Stimulated activated naive CD8-positive, alpha-beta T cell treated with anti-CD3 and anti-CD28 coated beads, Interleukin-15, Interleukin-2, amounts not matched to agents 100 ng/mL and 50 ng/mL, for 24 hours (primary cell): Measurements from ENCODE around the gene DHX57.
A peak's percentile ranks its signal among the peaks of the same experiment; 100 is the strongest.
"Not testable (repeated sequence)": the region's sequence is repeated elsewhere in the genome, so short reads cannot be mapped to it uniquely, and the experiment has no call there.

Source experiments
- H3K27ac Mint-ChIP-seq: one replicate; pipeline ENCODE4 v1.8.0; 2021; ENCODE audit warnings: mild to moderate bottlenecking, mixed read lengths
- H3K27me3 Mint-ChIP-seq: one replicate; pipeline ENCODE4 v1.8.0; 2021; ENCODE audit warnings: mixed read lengths
- H3K36me3 Mint-ChIP-seq: one replicate; pipeline ENCODE4 v1.8.0; 2021; ENCODE audit warnings: low read depth, mixed read lengths
- H3K4me1 Mint-ChIP-seq: one replicate; pipeline ENCODE4 v1.8.0; 2021; ENCODE audit warnings: low read depth, mixed read lengths
- H3K4me3 Mint-ChIP-seq: one replicate; pipeline ENCODE4 v1.8.0; 2021; ENCODE audit warnings: mild to moderate bottlenecking, mixed read lengths
- H3K9me3 Mint-ChIP-seq: one replicate; pipeline ENCODE4 v1.8.0; 2021; ENCODE audit warnings: mixed read lengths

Gene DHX57

GRCh38 chr2:38763228-38763627, 112.5 kb downstream of the DHX57 start:
- H3K9me3 Mint-ChIP-seq = no peaks in the 10 kb centered on the region
- no peak overlapping the region for H3K4me3 Mint-ChIP-seq
- no peaks in the 10 kb centered on the region for H3K4me1 Mint-ChIP-seq
- no peaks in the 10 kb centered on the region for H3K36me3 Mint-ChIP-seq
- no peaks in the 10 kb centered on the region for H3K27me3 Mint-ChIP-seq
- H3K27ac Mint-ChIP-seq = no peak overlapping the region

GRCh38 chr2:38755891-38756290, 119.8 kb downstream of the DHX57 start:
- H3K36me3 Mint-ChIP-seq, H3K4me3 Mint-ChIP-seq, H3K27ac Mint-ChIP-seq, H3K27me3 Mint-ChIP-seq, H3K9me3 Mint-ChIP-seq: not testable (repeated sequence)
- peaks cover 19% of the 10 kb centered on the region for H3K4me1 Mint-ChIP-seq

- H3K4me3 Mint-ChIP-seq = peak overlapping the region; percentile 77
- peaks cover 18% of the 10 kb centered on the region for H3K36me3 Mint-ChIP-seq
- H3K4me1 Mint-ChIP-seq = peaks cover 25% of the 10 kb centered on the region
- no peaks in the 10 kb centered on the region for H3K9me3 Mint-ChIP-seq
- no peak overlapping the region for H3K27ac Mint-ChIP-seq
- H3K27me3 Mint-ChIP-seq = peaks cover 3% of the 10 kb centered on the region
Observed at GRCh38 chr2:38754506-38754905, 121.2 kb downstream of the DHX57 start.

GRCh38 chr2:38754049-38754448, 121.7 kb downstream of the DHX57 start:
- Mint-ChIP-seq H3K4me3 (peak overlapping the region; percentile 77), H3K9me3 (no peaks in the 10 kb centered on the region), H3K27me3 (peaks cover 3% of the 10 kb centered on the region), H3K27ac (peak overlapping the region; percentile 72), H3K36me3 (peaks cover 22% of the 10 kb centered on the region), H3K4me1 (peaks cover 29% of the 10 kb centered on the region)

GRCh38 chr2:38751596-38752410, 123.9 kb downstream of the DHX57 start:
- Mint-ChIP-seq H3K4me3 (peak overlapping the region; percentile 99), H3K27ac (peak overlapping the region; percentile 100), H3K4me1 (peaks cover 51% of the 10 kb centered on the region), H3K9me3 (no peaks in the 10 kb centered on the region), H3K27me3 (peaks cover 3% of the 10 kb centered on the region), H3K36me3 (peaks cover 45% of the 10 kb centered on the region)

GRCh38 chr2:38750891-38751595, 124.7 kb downstream of the DHX57 start, which contains the start of gene SRSF7:
SRSF7 (minus strand) TSS chr2:38751361; CDS start chr2:38751256, 105 bp downstream.
- Mint-ChIP-seq H3K27me3 (peaks cover 3% of the 10 kb centered on the region), H3K4me1 (peaks cover 59% of the 10 kb centered on the region), H3K36me3 (peaks cover 53% of the 10 kb centered on the region), H3K27ac (peak within 1 kb of the TSS; percentile 100), H3K9me3 (no peaks in the 10 kb centered on the region), H3K4me3 (peak within 1 kb of the TSS; percentile 99)

GRCh38 chr2:38750011-38750890, 125.5 kb downstream of the DHX57 start:
- H3K4me1 Mint-ChIP-seq = peaks cover 66% of the 10 kb centered on the region

GRCh38 chr2:38748943-38749804, 126.6 kb downstream of the DHX57 start:
- Mint-ChIP-seq H3K9me3 (no peaks in the 10 kb centered on the region), H3K36me3 (peaks cover 71% of the 10 kb centered on the region), H3K27me3 (peaks cover 3% of the 10 kb centered on the region), H3K4me1 (peaks cover 77% of the 10 kb centered on the region), H3K27ac (peak overlapping the region; percentile 100), H3K4me3 (peak overlapping the region; percentile 99)

More at GRCh38 chr2:38750011-38750890, 125.5 kb downstream of the DHX57 start:
- Mint-ChIP-seq H3K4me3 (peak overlapping the region; percentile 99), H3K9me3 (no peaks in the 10 kb centered on the region), H3K27me3 (peaks cover 3% of the 10 kb centered on the region), H3K27ac (peak overlapping the region; percentile 100), H3K36me3 (peaks cover 60% of the 10 kb centered on the region)

GRCh38 chr2:38748391-38748790, 127.3 kb downstream of the DHX57 start:
- H3K27ac Mint-ChIP-seq = peak overlapping the region; percentile 87
- H3K27me3 Mint-ChIP-seq = peaks cover 3% of the 10 kb centered on the region
- H3K36me3 Mint-ChIP-seq = peaks cover 79% of the 10 kb centered on the region
- no peaks in the 10 kb centered on the region for H3K9me3 Mint-ChIP-seq
- peaks cover 80% of the 10 kb centered on the region for H3K4me1 Mint-ChIP-seq
- H3K4me3 Mint-ChIP-seq = peak overlapping the region; percentile 99

- H3K27ac Mint-ChIP-seq = peak overlapping the region; percentile 87
- peaks cover 81% of the 10 kb centered on the region for H3K4me1 Mint-ChIP-seq
- H3K27me3 Mint-ChIP-seq = peaks cover 3% of the 10 kb centered on the region
- H3K4me3 Mint-ChIP-seq = peak overlapping the region; percentile 99
- no peaks in the 10 kb centered on the region for H3K9me3 Mint-ChIP-seq
- H3K36me3 Mint-ChIP-seq = peaks cover 82% of the 10 kb centered on the region
Observed at GRCh38 chr2:38747819-38748218, 127.9 kb downstream of the DHX57 start.
